HL-60 (cell line): ENCODE measurements around the gene PARP3.

ENCODE experiments used
- GABPA ChIP-seq: IDR thresholded peaks from 2 replicates; pipeline ENCODE4 v1.6.1; 2012; ENCODE audit warnings: low read depth
- POLR2AphosphoS5 ChIP-seq: IDR thresholded peaks from 2 replicates; pipeline ENCODE4 v1.6.1; 2012; ENCODE audit warnings: low read depth
- TF ChIP-seq, protein P1 (sequence below): IDR thresholded peaks from one replicate; pipeline ENCODE4 v1.5.1; 2011; ENCODE audit warnings: low read length, control low read depth, inconsistent platforms; ENCODE audit not compliant: insufficient read depth
- TF ChIP-seq, protein P2 (sequence below): IDR thresholded peaks from 2 replicates; pipeline ENCODE4 v1.6.1; 2012; ENCODE audit warnings: low read depth; ENCODE audit not compliant: insufficient replicate concordance

DNA sequence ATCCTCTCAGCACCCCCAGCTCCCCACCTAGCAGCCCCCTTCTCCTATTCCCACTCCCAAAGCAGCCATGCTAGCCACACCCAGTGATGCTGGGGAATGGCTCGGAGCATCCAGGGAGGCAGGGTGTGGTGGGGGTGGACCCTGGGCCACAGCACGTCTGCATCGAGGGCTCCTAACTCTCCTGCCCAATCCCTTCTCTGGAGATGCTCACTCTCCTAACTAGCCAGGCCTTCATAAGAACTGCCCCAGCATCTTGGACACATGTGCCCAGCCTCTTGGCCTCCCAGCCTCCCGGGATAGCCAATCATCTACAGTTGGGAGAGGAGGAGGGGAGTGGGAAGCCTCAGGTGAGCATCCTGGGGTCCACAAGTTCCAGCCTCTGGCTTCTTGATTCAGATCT lies 22.4 kb downstream of the PARP3 start:
- TF ChIP-seq, protein P1, sequence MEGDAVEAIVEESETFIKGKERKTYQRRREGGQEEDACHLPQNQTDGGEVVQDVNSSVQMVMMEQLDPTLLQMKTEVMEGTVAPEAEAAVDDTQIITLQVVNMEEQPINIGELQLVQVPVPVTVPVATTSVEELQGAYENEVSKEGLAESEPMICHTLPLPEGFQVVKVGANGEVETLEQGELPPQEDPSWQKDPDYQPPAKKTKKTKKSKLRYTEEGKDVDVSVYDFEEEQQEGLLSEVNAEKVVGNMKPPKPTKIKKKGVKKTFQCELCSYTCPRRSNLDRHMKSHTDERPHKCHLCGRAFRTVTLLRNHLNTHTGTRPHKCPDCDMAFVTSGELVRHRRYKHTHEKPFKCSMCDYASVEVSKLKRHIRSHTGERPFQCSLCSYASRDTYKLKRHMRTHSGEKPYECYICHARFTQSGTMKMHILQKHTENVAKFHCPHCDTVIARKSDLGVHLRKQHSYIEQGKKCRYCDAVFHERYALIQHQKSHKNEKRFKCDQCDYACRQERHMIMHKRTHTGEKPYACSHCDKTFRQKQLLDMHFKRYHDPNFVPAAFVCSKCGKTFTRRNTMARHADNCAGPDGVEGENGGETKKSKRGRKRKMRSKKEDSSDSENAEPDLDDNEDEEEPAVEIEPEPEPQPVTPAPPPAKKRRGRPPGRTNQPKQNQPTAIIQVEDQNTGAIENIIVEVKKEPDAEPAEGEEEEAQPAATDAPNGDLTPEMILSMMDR: no peak
- TF ChIP-seq, protein P2, sequence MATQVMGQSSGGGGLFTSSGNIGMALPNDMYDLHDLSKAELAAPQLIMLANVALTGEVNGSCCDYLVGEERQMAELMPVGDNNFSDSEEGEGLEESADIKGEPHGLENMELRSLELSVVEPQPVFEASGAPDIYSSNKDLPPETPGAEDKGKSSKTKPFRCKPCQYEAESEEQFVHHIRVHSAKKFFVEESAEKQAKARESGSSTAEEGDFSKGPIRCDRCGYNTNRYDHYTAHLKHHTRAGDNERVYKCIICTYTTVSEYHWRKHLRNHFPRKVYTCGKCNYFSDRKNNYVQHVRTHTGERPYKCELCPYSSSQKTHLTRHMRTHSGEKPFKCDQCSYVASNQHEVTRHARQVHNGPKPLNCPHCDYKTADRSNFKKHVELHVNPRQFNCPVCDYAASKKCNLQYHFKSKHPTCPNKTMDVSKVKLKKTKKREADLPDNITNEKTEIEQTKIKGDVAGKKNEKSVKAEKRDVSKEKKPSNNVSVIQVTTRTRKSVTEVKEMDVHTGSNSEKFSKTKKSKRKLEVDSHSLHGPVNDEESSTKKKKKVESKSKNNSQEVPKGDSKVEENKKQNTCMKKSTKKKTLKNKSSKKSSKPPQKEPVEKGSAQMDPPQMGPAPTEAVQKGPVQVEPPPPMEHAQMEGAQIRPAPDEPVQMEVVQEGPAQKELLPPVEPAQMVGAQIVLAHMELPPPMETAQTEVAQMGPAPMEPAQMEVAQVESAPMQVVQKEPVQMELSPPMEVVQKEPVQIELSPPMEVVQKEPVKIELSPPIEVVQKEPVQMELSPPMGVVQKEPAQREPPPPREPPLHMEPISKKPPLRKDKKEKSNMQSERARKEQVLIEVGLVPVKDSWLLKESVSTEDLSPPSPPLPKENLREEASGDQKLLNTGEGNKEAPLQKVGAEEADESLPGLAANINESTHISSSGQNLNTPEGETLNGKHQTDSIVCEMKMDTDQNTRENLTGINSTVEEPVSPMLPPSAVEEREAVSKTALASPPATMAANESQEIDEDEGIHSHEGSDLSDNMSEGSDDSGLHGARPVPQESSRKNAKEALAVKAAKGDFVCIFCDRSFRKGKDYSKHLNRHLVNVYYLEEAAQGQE: no peak
- TF ChIP-seq POLR2AphosphoS5 (no peak), GABPA (no peak)
